ENCODE data around the gene UBTF. TPM values are rescaled to one million over a fixed set of nuclear protein-coding genes. Genes with fewer than 3 reads are reported as not detected.
A peak's percentile ranks its signal among the peaks of the same experiment; 100 is the strongest.

The UBTF gene
- total and polyA plus RNA-seq, 2 donors (not counting 1 experiment from before 2014, with no cell fraction given) = 43.1 to 179 TPM

GRCh38 chr17:44219108-44219615 lies 313 bp downstream of the UBTF start:
- under 1% methylated on average over 73 of the region's 73 CpGs for WGBS (ENCODE audit: insufficient coverage)
- intact Hi-C loops (cut with micrococcal nuclease) = loop anchor here (2.0 kb wide), 1 partner anchor 78 kb away; the partner anchor contains the start of gene HROB
- Mint-ChIP-seq H3K9me3 (ENCODE audit: insufficient read depth) (no peaks in the 10 kb centered on the region), H3K27me3 (no peaks in the 10 kb centered on the region), H3K4me3 (peak overlapping the region; percentile 23), H3K27ac (peak overlapping the region; percentile 56), H3K4me1 (peaks cover 50% of the 10 kb centered on the region)
- peak overlapping the region; percentile 77 for H3K9ac ChIP-seq (ENCODE audit: low read length)
- peak; percentile 46 for ATAC-seq (ENCODE audit: low read depth)
- peaks cover 2 to 19% of the 10 kb centered on the region in 2 experiments for H3K36me3 ChIP-seq (replicated peaks in 1 of 2; ENCODE audit: control extremely low read depth in 1 of 2, control insufficient read depth in 1 of 2, extremely low read depth in 1 of 2, insufficient read depth in 2 of 2, low read length in 1 of 2)
- DNase-seq = peak; percentile 89
- peak overlapping the region; percentile 92 for H3K4me2 ChIP-seq (replicated peaks; ENCODE audit: low read depth, low read length, poor library complexity, severe bottlenecking)
- peak overlapping the region; percentile 50 for H2AFZ ChIP-seq (ENCODE audit: insufficient read depth, low read depth, low read length, poor library complexity, severe bottlenecking)
- TF ChIP-seq CTCF (IDR thresholded peaks at IDR 0.05) = no peak
- TF ChIP-seq EZH2 (IDR thresholded peaks at IDR 0.05; ENCODE audit: borderline replicate concordance, insufficient read depth, low read depth, low read length, poor library complexity, severe bottlenecking) = no peak
- POLR2A ChIA-PET = interaction anchor here (0.6 to 7.8 kb wide), 12 partner anchors 9 to 135 kb away, joined by 3 to 100 read pairs (median 7); partner anchors contain the start of genes ATXN7L3, GRN and SLC25A39
- CTCF ChIA-PET = interaction anchor here (1.0 to 5.5 kb wide), 6 partner anchors 8 to 130 kb away, joined by 5 to 62 read pairs (median 13); partner anchors contain the start of gene GRN
- peaks cover 49% of the 10 kb centered on the region for H3K79me2 ChIP-seq (ENCODE audit: control insufficient read depth, insufficient read depth, low read length)
- peak overlapping the region in 3 of 5 experiments; percentile 74 to 87 (median 75) for H3K4me3 ChIP-seq (ENCODE audit: control extremely low read depth in 1 of 5, extremely low read depth in 1 of 5, insufficient read depth in 1 of 5, low read depth in 2 of 5, low read length in 4 of 5)
- no peaks in the 10 kb centered on the region for H3K27me3 ChIP-seq (replicated peaks in 1 of 4; ENCODE audit: control extremely low read depth in 1 of 4, control insufficient read depth in 3 of 4, insufficient read depth in 4 of 4, low read length in 3 of 4)
- H3K9me3 ChIP-seq (ENCODE audit: control extremely low read depth in 1 of 3, control insufficient read depth in 2 of 3, insufficient read depth in 1 of 3, low read length in 2 of 3) = no peaks in the 10 kb centered on the region
- peak overlapping the region in 1 of 2 donors; percentile 76 for H3K27ac ChIP-seq (ENCODE audit: low read length in 2 of 2)
- no peaks in the 10 kb centered on the region for H4K20me1 ChIP-seq (ENCODE audit: control insufficient read depth, insufficient read depth, low read length, poor library complexity, severe bottlenecking)
- peaks cover 46% of the 10 kb centered on the region in 2 donors for H3K4me1 ChIP-seq (ENCODE audit: control insufficient read depth in 2 of 2, insufficient read depth in 2 of 2, low read length in 2 of 2)

All from B cell (primary cell).